GM12892 (cell line): ENCODE data around the gene ADCYAP1.

Experiments used
- POLR2A ChIP-seq: IDR thresholded peaks from 2 replicates; pipeline ENCODE4 v1.6.1; 2011; ENCODE audit warnings: low read depth, low read length, control low read depth
- POLR2AphosphoS5 ChIP-seq: IDR thresholded peaks from 2 replicates; pipeline ENCODE4 v1.6.1; 2011; ENCODE audit warnings: low read depth, low read length, control low read depth
- TAF1 ChIP-seq: IDR thresholded peaks from 2 replicates; pipeline ENCODE4 v1.6.1; 2011; ENCODE audit warnings: low read depth, mild to moderate bottlenecking, control low read depth, low read length, borderline replicate concordance

GRCh38 chr18:924987-925386 lies 20.3 kb downstream of the ADCYAP1 start:
- TF ChIP-seq POLR2A: no peak
- TF ChIP-seq TAF1: no peak
- no peak for TF ChIP-seq POLR2AphosphoS5
